Naive thymus-derived CD4-positive, alpha-beta T cell (primary cell): ENCODE data around the gene PEMT. TPM values are rescaled to one million over a fixed set of nuclear protein-coding genes. Genes with fewer than 3 reads are reported as not detected.
A peak's percentile ranks its signal among the peaks of the same experiment; 100 is the strongest.

Source experiments
- ATAC-seq: fragments of 150-1000 bp; cut with Tn5 transposase; 2 replicates; pipeline ENCODE4 v1.10.0; 2021; ENCODE audit warnings: mild to moderate bottlenecking, moderate library complexity
- CTCF ChIA-PET: fragments of 350-600 bp; sonication (Branson Sonifier 250); formaldehyde crosslinking; loops from one replicate; lab custom pipeline; 2021; ENCODE audit warnings: antibody characterized with exemption; lab: Charles Lee
- POLR2A ChIA-PET: fragments of 350-600 bp; sonication (Branson Sonifier 250); formaldehyde crosslinking; loops from one replicate; lab custom pipeline; 2021; ENCODE audit warnings: antibody characterized with exemption, inconsistent platforms; lab: Charles Lee
- DNase-seq, 9 donors: peaks; one replicate each; pipeline versions ENCODE4 v3.0.0 to v3.0.0-alpha.2; 2020 to 2022; ENCODE audit warnings: mixed read lengths in 1 of 9
- H3K27ac ChIP-seq: one replicate; pipeline ENCODE4 v1.7.0; 2013; ENCODE audit warnings: mild to moderate bottlenecking, low read depth, low read length, moderate library complexity
- H3K27me3 ChIP-seq, 2 donors: one replicate each; pipeline ENCODE4 v1.7.0; 2013; ENCODE audit warnings: low read length in 2 of 2, mild to moderate bottlenecking in 2 of 2, moderate library complexity in 2 of 2; ENCODE audit not compliant: control insufficient read depth in 2 of 2, insufficient read depth in 2 of 2
- H3K36me3 ChIP-seq, 3 experiments: 1 replicate in 2 of 3; 2 replicates in 1 of 3; pipeline ENCODE4 v1.7.0; 2013; ENCODE audit warnings: low read length in 3 of 3, mild to moderate bottlenecking in 3 of 3, moderate library complexity in 1 of 3; ENCODE audit not compliant: insufficient read depth in 3 of 3, control insufficient read depth in 2 of 3
- H3K4me1 ChIP-seq, 2 donors: one replicate each; pipeline ENCODE4 v1.7.0; 2013; ENCODE audit warnings: low read length in 2 of 2, mild to moderate bottlenecking in 2 of 2, moderate library complexity in 1 of 2; ENCODE audit not compliant: control insufficient read depth in 2 of 2, insufficient read depth in 2 of 2
- H3K4me3 ChIP-seq: 2 replicates; pipeline ENCODE4 v1.7.0; 2013; ENCODE audit warnings: mild to moderate bottlenecking, low read length
- H3K9me3 ChIP-seq, 3 experiments: 1 replicate in 2 of 3; 2 replicates in 1 of 3; pipeline ENCODE4 v1.7.0; 2013; ENCODE audit warnings: low read length in 3 of 3; ENCODE audit not compliant: control insufficient read depth in 2 of 3
- H3K27ac Mint-ChIP-seq, 9 donors: one replicate each; pipeline ENCODE4 v1.8.0; 2020 to 2022; ENCODE audit warnings: mixed read lengths in 9 of 9, mild to moderate bottlenecking in 8 of 9, moderate library complexity in 5 of 9, inconsistent platforms in 2 of 9
- H3K27me3 Mint-ChIP-seq, 5 donors: one replicate each; pipeline ENCODE4 v1.8.0; 2021 to 2022; ENCODE audit warnings: mixed read lengths in 5 of 5, mild to moderate bottlenecking in 1 of 5
- H3K36me3 Mint-ChIP-seq, 5 donors: one replicate each; pipeline ENCODE4 v1.8.0; 2020 to 2022; ENCODE audit warnings: mixed read lengths in 5 of 5, mild to moderate bottlenecking in 3 of 5, inconsistent platforms in 1 of 5
- H3K4me1 Mint-ChIP-seq, 7 donors: one replicate each; pipeline ENCODE4 v1.8.0; 2020 to 2022; ENCODE audit warnings: mixed read lengths in 7 of 7, mild to moderate bottlenecking in 3 of 7, inconsistent platforms in 1 of 7
- H3K4me3 Mint-ChIP-seq, 10 donors: one replicate each; pipeline ENCODE4 v1.8.0; 2020 to 2022; ENCODE audit warnings: mild to moderate bottlenecking in 10 of 10, mixed read lengths in 10 of 10, moderate library complexity in 6 of 10, inconsistent platforms in 2 of 10
- H3K9me3 Mint-ChIP-seq, 11 donors: one replicate each; pipeline ENCODE4 v1.8.0; 2020 to 2022; ENCODE audit warnings: mixed read lengths in 11 of 11, mild to moderate bottlenecking in 4 of 11, inconsistent platforms in 1 of 11, moderate library complexity in 1 of 11
- intact Hi-C, 2 donors: fragments of 100-400 bp; cut with micrococcal nuclease; formaldehyde crosslinking; loops; one replicate each; pipeline ENCODE4 v1.15.1; 2023
- polyA plus RNA-seq, 2 donors: library from polyadenylated mRNA; unstranded; fragments of 300-500 nt; fragmentation: Illumina TruSeq; gene quantifications; one replicate each; pipeline ENCODE4 v1.2.3, GENCODE V29; 2021
- total RNA-seq, 6 experiments: library from RNA in 5 of 6; stranded (reverse) in 5 of 6; gene quantifications; 1 replicate in 5 of 6; 2 replicates in 1 of 6; pipeline ENCODE4 v1.2.3 and lab custom pipeline; 2021 to 2026

PEMT gene
- total and polyA plus RNA-seq, 7 experiments from 2014 or later = 9.5 to 34.1 (median 12.3) TPM

DNA sequence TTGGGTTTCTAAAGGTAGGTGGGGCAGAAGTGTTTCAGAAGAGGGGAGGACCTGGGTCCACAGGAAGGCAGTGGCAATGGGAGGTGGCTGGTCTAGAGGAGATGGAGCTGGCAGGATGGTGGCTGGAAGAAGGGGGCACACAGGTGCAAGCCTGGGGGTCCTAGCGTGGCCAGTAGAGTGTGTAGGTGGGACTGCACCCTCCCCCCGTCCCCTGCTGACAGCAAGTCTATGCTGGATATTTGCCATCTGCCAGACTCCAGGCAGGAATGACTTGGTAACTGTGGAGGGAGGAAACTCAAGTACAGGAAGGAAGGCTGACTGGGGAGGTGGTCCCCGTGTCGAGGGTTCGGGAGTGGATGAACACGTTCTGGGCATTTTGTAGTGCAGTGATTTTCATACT, 106.1 kb downstream of the PEMT start:
- H3K4me3 Mint-ChIP-seq = no peak overlapping the region
- H3K36me3 Mint-ChIP-seq = peaks cover 10 to 40% (median 20%) of the 10 kb centered on the region in 5 donors
- H3K9me3 Mint-ChIP-seq = no peaks in the 10 kb centered on the region
- DNase-seq (no peak), ATAC-seq (no peak)
- H3K4me3 ChIP-seq = no peak overlapping the region
- CTCF ChIA-PET = no interaction called here
- H3K4me1 ChIP-seq = peaks cover 0 to 5% of the 10 kb centered on the region in 2 donors
- no peaks in the 10 kb centered on the region for H3K9me3 ChIP-seq
- H3K27me3 ChIP-seq = no peaks in the 10 kb centered on the region
- no peaks in the 10 kb centered on the region for H3K27me3 Mint-ChIP-seq
- H3K27ac ChIP-seq = no peak overlapping the region
- POLR2A ChIA-PET = no interaction called here
- peak overlapping the region in 3 of 9 donors; percentile 32 to 54 (median 43) for H3K27ac Mint-ChIP-seq
- intact Hi-C loops = no loop called here
- peaks cover 28 to 55% (median 48%) of the 10 kb centered on the region in 7 donors for H3K4me1 Mint-ChIP-seq
- H3K36me3 ChIP-seq = peaks cover 0 to 32% (median 0%) of the 10 kb centered on the region in 3 experiments

DNA sequence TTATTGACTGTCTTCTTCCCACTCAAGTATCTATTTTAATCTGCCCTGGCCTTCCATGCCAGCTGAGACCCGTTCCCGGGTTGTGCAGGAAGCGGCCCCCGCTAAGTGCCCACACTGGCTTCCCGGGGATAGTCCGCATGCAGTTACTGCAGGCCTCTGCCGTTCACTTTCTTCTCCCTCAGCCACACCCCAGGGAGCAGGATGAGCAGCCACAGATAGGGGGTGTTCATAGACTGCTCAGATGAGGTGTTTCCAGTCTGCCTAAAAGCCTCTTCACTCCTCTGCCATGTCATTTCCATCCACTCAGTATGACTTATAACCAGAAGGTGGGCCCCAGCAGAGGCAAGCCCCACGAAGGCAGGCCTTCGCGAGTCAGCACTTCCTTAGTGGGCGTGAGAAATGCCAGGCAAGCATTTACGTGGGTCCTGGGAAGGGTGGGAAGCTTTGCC, 107.0 kb downstream of the PEMT start:
- POLR2A ChIA-PET = interaction anchor here (0.5 kb wide), 1 partner anchor 466 kb away, joined by 4 read pairs; no protein-coding TSS in a partner anchor
- peaks cover 10 to 42% (median 19%) of the 10 kb centered on the region in 5 donors for H3K36me3 Mint-ChIP-seq
- no peaks in the 10 kb centered on the region for H3K9me3 Mint-ChIP-seq

DNA sequence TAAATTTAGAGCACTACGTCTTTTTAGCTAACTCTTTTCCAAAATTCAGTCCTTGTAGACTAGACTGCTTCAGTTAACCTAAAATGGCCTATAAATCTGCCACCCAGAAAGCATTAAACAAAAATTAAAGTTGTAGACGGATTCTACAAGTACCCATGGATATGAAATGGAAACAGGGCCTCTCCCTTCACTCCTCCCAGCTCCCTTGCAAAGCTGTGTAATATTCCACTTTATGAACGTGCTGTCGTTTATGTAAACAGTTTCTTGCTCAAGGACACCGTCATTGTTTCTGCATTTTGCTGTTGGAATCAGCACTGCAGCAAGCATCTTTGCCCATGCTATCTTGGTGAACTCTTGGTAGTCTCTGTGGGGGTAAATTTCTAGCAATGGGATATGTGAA, 109.6 kb downstream of the PEMT start:
- Mint-ChIP-seq H3K36me3 (peaks cover 0 to 27% (median 11%) of the 10 kb centered on the region in 5 donors), H3K4me3 (peak overlapping the region in 1 of 10 donors; percentile 15), H3K9me3 (peaks cover 0 to 1% (median 0%) of the 10 kb centered on the region in 11 donors), H3K27ac (no peak overlapping the region), H3K27me3 (peaks cover 0 to under 1% (median 0%) of the 10 kb centered on the region in 5 donors), H3K4me1 (peaks cover 26 to 76% (median 73%) of the 10 kb centered on the region in 7 donors)
- Histone ChIP-seq H3K27ac (no peak overlapping the region), H3K4me1 (peaks cover 10 to 29% of the 10 kb centered on the region in 2 donors), H3K9me3 (no peaks in the 10 kb centered on the region), H3K36me3 (peaks cover 0 to 25% (median 0%) of the 10 kb centered on the region in 3 experiments), H3K4me3 (no peak overlapping the region), H3K27me3 (no peaks in the 10 kb centered on the region)
- ChIA-PET POLR2A (no interaction called here), CTCF (no interaction called here)
- no peak for DNase-seq
- ATAC-seq = no peak
- intact Hi-C loops = no loop called here

More for the DNA sequence above, 107.0 kb downstream of the PEMT start:
- Histone ChIP-seq H3K4me1 (peaks cover 0 to 14% of the 10 kb centered on the region in 2 donors), H3K9me3 (no peaks in the 10 kb centered on the region), H3K27me3 (no peaks in the 10 kb centered on the region), H3K27ac (no peak overlapping the region), H3K36me3 (peaks cover 0 to 32% (median 0%) of the 10 kb centered on the region in 3 experiments), H3K4me3 (no peak overlapping the region)
- intact Hi-C loops = no loop called here
- Mint-ChIP-seq H3K4me3 (no peak overlapping the region), H3K27ac (peak overlapping the region in 2 of 9 donors; percentile 32 to 38), H3K27me3 (no peaks in the 10 kb centered on the region), H3K4me1 (peaks cover 31 to 63% (median 58%) of the 10 kb centered on the region in 7 donors)
- no peak for ATAC-seq
- CTCF ChIA-PET = no interaction called here
- peak in 1 of 9 donors; percentile 56 for DNase-seq

DNA sequence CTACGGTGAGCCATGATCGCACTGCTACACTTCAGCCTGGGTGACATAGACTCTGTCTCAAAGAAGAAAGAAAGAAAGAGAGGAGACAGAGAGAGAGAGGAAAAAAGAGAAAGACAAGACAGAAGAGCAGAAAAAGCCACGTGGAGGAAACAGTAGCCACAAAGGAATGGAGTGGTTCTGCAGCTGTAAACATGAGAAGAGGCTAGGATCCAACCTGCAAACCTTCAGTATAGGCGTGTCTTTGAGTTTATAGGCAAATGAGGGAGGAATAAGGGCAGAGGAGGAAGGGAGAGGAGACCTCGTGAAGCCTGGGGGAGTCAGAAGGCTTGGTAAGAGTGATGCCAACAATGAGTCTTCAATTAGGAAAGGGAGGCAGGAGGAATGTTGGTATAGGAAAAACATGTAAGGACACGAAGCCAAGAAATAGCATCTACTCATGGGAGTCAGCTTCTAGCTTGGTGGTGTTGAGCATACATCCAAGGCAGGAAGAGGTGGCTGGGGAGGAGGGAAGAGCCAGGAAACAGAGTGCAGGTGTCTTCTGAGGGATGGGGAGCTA, 110.8 kb downstream of the PEMT start:
- no peak overlapping the region for H3K27ac ChIP-seq
- peaks cover 0 to 22% (median 9%) of the 10 kb centered on the region in 5 donors for H3K36me3 Mint-ChIP-seq
- H3K36me3 ChIP-seq = peaks cover 0 to 26% (median 0%) of the 10 kb centered on the region in 3 experiments
- DNase-seq (no peak), ATAC-seq (no peak)
- peak overlapping the region in 6 of 10 donors; percentile 2 to 54 (median 25) for H3K4me3 Mint-ChIP-seq
- peaks cover 28 to 80% (median 72%) of the 10 kb centered on the region in 7 donors for H3K4me1 Mint-ChIP-seq
- POLR2A ChIA-PET = no interaction called here
- H3K4me3 ChIP-seq = no peak overlapping the region
- peak overlapping the region in 5 of 9 donors; percentile 2 to 56 (median 41) for H3K27ac Mint-ChIP-seq
- H3K9me3 Mint-ChIP-seq = peaks cover 0 to 5% (median 0%) of the 10 kb centered on the region in 11 donors
- CTCF ChIA-PET = interaction anchor here (1.2 kb wide), 1 partner anchor 16 kb away, joined by 4 read pairs; no protein-coding TSS in a partner anchor
- H3K9me3 ChIP-seq = no peaks in the 10 kb centered on the region
- intact Hi-C loops = no loop called here
- peaks cover 10 to 29% of the 10 kb centered on the region in 2 donors for H3K4me1 ChIP-seq
- peaks cover 0 to 2% (median 0%) of the 10 kb centered on the region in 5 donors for H3K27me3 Mint-ChIP-seq
- H3K27me3 ChIP-seq = no peaks in the 10 kb centered on the region

- Mint-ChIP-seq H3K4me3 (peak overlapping the region in 7 of 10 donors; percentile 13 to 90 (median 46)), H3K27me3 (peaks cover 0 to 2% (median 0%) of the 10 kb centered on the region in 5 donors), H3K4me1 (peaks cover 24 to 71% (median 63%) of the 10 kb centered on the region in 7 donors), H3K27ac (peak overlapping the region in 2 of 9 donors; percentile 30 to 56), H3K36me3 (peaks cover 0 to 16% (median 4%) of the 10 kb centered on the region in 5 donors), H3K9me3 (peaks cover 0 to 5% (median 0%) of the 10 kb centered on the region in 11 donors)
- H3K4me1 ChIP-seq = peaks cover 10 to 29% of the 10 kb centered on the region in 2 donors
- H3K9me3 ChIP-seq = no peaks in the 10 kb centered on the region
- no peak overlapping the region for H3K27ac ChIP-seq
- peaks cover 0 to 17% (median 0%) of the 10 kb centered on the region in 3 experiments for H3K36me3 ChIP-seq
- H3K4me3 ChIP-seq = no peak overlapping the region
- CTCF ChIA-PET = no interaction called here
- DNase-seq (no peak), ATAC-seq (no peak)
- POLR2A ChIA-PET = no interaction called here
- intact Hi-C loops = loop anchor here (5.0 kb wide), 1 partner anchor 437 kb away; the partner anchor contains the start of gene MPRIP (in 2 of the 2)
- no peaks in the 10 kb centered on the region for H3K27me3 ChIP-seq
Measured at GRCh38 chr17:17479209-17479608, 112.3 kb downstream of the PEMT start.

DNA sequence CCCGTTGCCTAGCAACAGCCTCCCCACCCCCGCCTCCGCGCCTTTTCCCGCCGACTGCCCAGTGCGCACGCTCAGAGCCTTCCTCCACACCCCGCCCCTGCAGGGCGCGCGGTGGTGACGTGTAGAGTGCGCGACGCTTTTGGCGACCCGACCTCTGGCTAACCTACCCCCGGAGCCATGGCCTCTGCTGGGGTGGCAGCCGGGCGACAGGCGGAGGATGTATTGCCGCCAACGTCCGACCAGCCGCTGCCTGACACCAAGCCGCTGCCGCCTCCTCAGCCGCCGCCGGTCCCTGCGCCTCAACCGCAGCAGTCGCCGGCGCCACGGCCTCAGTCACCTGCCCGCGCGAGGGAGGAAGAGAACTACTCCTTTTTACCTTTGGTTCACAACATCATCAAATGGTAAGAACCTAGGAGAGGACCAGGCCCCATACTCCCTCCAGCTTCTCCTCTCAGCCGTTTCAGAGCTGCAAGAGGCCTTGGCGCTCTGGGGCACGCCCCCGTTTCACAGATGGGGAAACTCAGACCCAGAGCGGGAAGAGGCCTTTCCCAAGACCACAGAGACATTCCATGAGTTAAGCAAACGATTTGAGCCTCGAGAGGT, 114.5 kb downstream of the PEMT start, which contains the start of gene MED9:
Gene MED9, plus strand, starts transcription at position 136 of the 603 bp plus-strand sequence. Its CDS starts 42 bp downstream, at position 178.
- Histone ChIP-seq H3K9me3 (no peaks in the 10 kb centered on the region), H3K27ac (peak within 1 kb of the TSS; percentile 87), H3K4me3 (peak within 1 kb of the TSS; percentile 98), H3K4me1 (peaks cover 10 to 29% of the 10 kb centered on the region in 2 donors), H3K36me3 (peaks cover 0 to 10% (median 0%) of the 10 kb centered on the region in 3 experiments), H3K27me3 (no peaks in the 10 kb centered on the region)
- DNase-seq (peak; percentile 90 to 98 (median 94)), ATAC-seq (peak; percentile 100)
- peaks cover 0 to 9% (median 2%) of the 10 kb centered on the region in 5 donors for H3K36me3 Mint-ChIP-seq
- peaks cover 0 to 5% (median 0%) of the 10 kb centered on the region in 11 donors for H3K9me3 Mint-ChIP-seq
- peak within 1 kb of the TSS; percentile 85 to 92 (median 92) for H3K4me3 Mint-ChIP-seq
- intact Hi-C loops = loop anchor here (1.0 to 5.0 kb wide), 9 partner anchors 19 to 748 kb away; partner anchors contain the start of genes MPRIP (in 2 of the 2), PEMT (in 2 of the 2), RASD1 (in 2 of the 2) and ATPAF2 (in 1 of the 2)
- H3K27me3 Mint-ChIP-seq = peaks cover 0 to 11% (median 0%) of the 10 kb centered on the region in 5 donors
- peak within 1 kb of the TSS; percentile 72 to 95 (median 92) for H3K27ac Mint-ChIP-seq
- ChIA-PET POLR2A (interaction anchor here (1.0 kb wide), 1 partner anchor 19 kb away, joined by 3 read pairs; the partner anchor contains the start of gene RASD1), CTCF (no interaction called here)
- H3K4me1 Mint-ChIP-seq = peaks cover 20 to 58% (median 49%) of the 10 kb centered on the region in 7 donors
